Activated CD4-positive, alpha-beta T cell treated with anti-CD3 and anti-CD28 coated beads, Interleukin-2, amount 50 U/mL, for 4 hours (primary cell): ENCODE data around the gene DIAPH1.
A peak's percentile ranks its signal among the peaks of the same experiment; 100 is the strongest.

Experiments
- DNase-seq, 2 experiments: peaks; one replicate each; pipeline ENCODE4 v3.0.0-alpha.2; 2020

The DIAPH1 gene

DNA sequence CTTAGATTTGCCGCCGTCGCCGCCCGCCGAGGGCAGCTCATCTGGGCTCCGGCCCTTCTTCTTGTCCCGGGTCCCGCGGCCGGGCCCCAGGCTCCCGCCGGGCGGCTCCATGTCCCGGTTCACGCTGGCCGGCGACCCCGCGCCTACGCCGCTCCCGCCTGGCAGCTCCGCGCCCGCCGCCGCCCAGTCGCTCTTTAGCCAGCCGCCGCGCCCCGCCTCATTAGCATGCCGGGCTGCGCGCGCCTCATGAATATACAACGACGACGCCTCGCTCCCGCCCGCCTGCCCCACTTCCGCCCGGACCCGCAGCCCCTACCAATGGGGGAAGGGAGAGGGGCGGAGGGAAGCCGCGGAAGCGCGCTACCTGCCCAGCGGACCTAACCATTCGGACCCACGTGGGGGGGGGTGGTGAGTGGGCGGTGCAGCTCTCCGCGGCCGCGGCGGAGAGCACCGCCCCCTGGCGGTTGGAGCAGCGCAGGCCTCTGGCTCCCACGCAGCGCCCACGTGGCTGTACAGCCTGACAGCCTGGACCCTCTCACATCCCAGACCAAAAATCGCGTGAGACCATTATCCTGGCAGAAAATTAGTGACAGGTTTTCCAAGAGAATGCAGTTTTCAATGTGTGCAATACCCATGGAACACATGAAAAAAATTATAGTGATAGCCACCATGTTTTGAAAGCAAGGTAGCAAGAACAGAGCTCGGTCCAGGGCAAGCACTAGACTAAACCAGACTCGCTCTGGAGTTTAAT, at the start of gene DIAPH1:
Gene DIAPH1 (minus strand): TSS at position 197 of the 751 bp plus-strand sequence. CDS start 86 bp downstream, at position 111.
- peak; percentile 99 for DNase-seq

GRCh38 chr5:141665995-141666940, 47.5 kb upstream of the DIAPH1 start:
- DNase-seq = no peak

GRCh38 chr5:141664733-141665461, 46.1 kb upstream of the DIAPH1 start:
- DNase-seq = peak; percentile 67 to 68

- DNase-seq = no peak
Observed at GRCh38 chr5:141663506-141663905, 44.7 kb upstream of the DIAPH1 start.

GRCh38 chr5:141662028-141662427, 43.2 kb upstream of the DIAPH1 start:
- no peak for DNase-seq

DNA sequence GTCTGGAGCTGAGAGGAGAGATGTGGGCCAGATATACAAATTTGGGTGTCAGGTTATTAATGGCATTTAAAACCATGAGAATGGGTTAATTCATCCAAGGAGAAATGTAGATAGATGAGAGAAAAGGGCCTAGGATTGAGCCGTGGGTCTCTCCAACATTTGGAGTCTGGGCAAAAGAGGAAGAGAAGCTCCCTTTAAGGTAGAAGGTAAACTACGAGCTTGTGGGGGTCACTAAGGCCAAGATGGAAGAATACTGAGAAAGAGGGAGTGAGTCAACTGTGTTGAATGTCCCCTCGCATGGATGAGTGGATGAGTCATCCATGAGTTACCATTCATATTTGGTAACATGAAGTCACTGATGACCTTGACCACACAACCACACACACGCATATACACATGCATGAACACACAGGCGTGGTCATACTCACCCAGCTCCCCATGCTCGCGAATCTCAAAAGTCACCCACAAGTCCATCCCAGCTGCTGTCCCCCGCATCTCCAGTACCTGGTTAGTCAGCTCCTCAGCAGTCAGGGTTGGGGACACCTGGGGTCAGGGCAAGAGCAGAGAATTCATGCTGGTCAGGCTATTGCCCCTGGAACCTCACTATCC, 39.2 kb upstream of the DIAPH1 start:
- DNase-seq = no peak

GRCh38 chr5:141657404-141657803, 38.6 kb upstream of the DIAPH1 start:
- no peak for DNase-seq

DNA sequence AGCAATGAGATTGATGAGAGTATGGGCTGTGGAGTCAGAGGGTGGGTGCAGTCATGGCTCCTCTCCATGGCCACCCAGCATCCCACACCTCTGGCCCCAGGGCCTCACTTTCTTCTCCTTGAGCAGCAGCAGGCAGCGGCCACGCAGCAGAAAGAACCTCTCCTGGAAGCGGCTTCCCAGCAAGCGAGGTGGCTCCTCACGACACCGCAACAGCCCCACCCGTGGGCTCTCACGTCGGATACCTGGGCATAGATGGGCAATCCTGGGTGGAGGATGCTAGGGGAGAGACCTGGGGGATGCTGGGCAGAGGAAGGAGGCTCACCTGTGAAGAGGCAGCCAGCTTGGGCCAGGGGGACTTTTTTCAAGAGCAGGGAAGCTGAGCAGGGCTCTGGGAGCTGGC, 37.6 kb upstream of the DIAPH1 start:
- no peak for DNase-seq

DNA sequence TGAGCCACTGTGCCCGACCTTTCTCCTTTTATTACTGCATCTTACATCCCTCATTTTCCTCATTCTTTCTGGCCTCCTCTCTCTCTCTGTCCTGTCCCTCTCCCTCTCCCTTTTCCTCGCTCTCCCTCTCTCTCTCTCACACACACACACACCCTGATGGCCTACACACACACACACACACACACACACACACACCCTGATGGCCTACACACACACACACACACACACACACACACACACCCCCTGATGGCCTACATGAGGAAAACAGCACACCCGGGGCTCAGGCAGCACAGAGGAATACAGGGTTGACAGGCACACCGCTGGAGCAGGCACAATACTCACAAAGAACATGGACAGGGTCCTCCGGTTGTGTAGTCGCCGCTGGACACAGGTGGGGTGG, 36.2 kb upstream of the DIAPH1 start:
- no peak for DNase-seq

DNA sequence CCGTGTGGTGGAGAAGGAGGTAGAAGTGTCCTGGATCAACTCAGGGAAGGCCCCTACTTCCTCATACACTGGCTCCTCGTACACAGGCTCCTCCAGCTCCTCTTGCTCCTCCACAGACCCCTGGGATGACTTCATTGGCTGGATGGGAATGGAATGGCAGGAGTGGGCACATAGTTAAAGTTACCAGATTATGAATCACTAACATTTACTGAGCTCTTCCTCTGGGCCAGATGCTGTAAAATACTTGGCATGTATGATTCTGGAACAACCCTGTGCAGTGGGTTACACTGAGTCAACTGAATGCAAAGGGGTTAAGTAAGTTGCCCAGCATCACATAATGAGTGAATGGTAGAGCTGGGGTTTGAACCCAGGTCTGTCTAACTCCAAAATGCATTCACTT, 35.5 kb upstream of the DIAPH1 start:
- no peak for DNase-seq

DNA sequence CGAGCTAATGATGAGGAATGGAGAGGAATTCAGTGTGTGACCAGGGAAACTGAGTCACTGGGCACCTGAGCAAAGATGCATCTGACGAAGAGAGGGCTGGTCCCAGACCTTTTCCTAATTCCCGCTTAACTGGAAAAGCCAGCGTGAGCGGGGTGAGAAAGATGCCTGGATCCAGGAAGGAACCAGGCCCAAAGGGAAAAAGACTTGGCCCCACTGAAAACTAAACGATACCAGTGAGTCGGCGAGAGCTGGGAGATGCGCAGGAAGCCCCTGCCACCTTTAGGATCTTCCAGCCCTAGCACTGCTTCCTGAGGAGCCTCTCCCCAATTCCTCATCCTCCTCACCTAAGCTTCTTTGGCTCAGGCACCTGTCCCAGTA, 32.9 kb upstream of the DIAPH1 start:
- DNase-seq = no peak

GRCh38 chr5:141650851-141651727, 32.3 kb upstream of the DIAPH1 start, which contains the start of gene FCHSD1:
Gene FCHSD1, minus strand, starts transcription at chr5:141651418. Its CDS starts 50 bp downstream, at chr5:141651368.
- DNase-seq = peak; percentile 63 to 64

DNA sequence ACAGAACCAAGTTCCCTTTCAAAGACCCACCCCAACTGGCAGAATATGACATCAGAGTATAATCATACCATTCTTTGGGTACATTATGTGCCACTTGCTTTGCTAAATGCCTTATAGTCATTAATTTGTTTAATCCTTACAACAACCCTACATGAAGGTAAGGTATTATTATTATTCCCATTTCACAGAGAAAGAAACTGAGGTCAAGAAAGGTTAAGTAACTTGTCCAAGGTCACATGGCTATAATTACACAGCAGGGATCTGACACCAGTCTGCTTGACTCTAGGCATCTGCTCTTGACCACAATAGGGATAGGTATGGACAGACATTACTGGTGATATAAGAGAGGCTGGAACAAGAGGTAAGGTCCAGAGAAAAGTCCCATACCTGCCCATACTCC, 31.2 kb upstream of the DIAPH1 start:
- DNase-seq = no peak

DNA sequence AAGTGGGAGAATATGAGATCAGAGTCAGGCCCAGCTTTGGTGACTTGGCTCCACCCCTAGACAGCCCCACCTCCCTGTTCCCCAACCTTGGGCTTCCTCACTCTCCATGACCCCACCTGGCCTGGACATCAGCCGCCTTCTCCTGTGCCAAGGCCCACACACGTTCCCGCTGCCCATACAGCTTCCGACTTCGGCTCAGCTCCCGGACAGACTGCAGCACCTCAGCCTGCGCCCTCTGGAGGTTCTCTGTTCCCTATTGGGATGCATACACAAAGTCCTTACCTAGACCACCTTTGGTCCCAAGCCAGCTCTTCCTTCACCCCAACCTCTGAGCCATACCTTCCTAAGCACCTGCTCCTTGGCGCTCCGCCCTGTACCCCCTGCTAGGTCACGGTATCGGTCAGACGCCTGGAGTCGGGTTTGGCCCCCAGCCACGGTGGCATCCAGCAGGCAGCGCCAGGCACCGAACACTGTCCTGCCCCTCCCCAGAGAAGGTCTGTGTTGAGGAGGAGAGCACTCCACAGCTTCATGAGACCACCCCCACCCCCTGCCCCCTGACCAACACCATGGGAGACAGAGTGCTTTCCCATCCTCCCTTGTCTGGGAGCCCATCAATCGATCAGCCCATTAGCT, 30.4 kb upstream of the DIAPH1 start:
- no peak for DNase-seq

DNA sequence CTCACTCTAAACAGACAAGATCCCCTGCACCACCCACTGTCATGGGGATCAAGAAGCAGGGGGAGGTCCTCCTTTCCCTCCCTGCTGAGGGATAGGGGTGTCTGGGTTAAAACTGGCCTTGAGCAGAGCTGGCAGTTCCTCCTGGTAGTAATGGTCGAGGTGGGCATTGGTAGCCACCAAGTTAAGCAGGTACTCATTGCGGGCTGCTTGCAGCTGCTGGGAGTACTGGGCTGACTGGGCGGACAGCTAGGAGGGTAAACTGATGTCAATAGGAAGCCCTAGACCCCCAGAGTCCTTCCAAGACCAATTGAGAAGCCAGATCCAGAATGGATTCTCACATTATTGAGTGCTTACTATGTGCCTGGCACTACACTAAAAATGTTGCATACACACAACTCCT, 29.1 kb upstream of the DIAPH1 start:
- no peak for DNase-seq

GRCh38 chr5:141647242-141647641, 28.4 kb upstream of the DIAPH1 start:
- no peak for DNase-seq

DNA sequence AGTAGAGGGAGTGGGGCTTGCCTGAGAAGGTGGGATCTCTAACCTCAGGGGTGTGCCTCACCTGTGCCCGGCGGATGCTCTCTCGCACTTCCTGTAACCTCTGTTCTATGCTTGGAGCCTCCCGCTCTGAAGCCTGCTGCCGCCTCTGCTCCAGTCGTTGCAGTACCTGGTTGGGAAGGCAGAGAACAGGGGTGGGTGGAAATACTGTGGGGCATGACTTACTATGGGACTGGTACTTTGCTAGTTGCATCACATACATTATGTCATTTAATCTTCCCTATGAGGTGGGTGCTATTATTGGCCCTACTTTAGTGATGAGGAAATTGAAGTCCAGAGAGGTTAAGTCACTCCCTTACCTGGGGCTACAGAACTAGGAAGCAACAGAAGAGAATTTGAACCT, 27.2 kb upstream of the DIAPH1 start:
- DNase-seq = no peak

DNA sequence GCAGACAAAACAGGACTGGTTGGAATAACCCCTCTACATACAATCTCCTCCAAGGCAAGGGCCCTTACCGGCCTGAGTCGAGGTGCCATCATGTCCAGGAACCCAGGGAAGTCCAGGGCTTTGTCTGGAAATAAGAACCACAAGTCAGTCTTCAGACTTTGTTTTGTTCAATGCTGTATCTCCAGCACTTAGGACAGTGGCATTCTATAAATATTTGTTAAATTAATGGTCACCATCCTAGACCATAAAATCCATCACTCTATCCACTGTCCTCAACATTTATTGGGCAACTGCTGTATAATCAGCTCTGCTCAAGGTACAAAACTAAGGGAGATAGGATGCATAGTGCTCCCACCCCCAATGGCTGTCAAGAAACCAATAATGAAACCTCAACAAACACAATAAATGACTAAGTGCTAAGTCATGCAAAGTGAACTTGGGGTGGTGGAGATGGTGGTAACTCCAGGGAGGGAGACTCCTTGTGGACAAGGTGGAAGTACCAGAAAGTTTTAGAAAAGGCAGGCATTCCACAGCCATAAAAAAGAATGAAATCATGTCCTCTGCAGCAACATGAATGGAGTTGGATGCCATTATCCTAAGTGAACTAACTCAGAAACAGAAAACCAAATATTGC, 23.0 kb upstream of the DIAPH1 start:
- DNase-seq = no peak

GRCh38 chr5:141640698-141641097, 21.9 kb upstream of the DIAPH1 start:
- DNase-seq = no peak

- no peak for DNase-seq
Observed at GRCh38 chr5:141640051-141640415, 21.2 kb upstream of the DIAPH1 start.
